ENCODE results near the gene KLHL36. TPM values are rescaled to one million over a fixed set of nuclear protein-coding genes. Genes with fewer than 3 reads are reported as not detected.

KLHL36 gene
- total RNA-seq, 1 experiment from 2014 or later: 79.0 TPM

DNA sequence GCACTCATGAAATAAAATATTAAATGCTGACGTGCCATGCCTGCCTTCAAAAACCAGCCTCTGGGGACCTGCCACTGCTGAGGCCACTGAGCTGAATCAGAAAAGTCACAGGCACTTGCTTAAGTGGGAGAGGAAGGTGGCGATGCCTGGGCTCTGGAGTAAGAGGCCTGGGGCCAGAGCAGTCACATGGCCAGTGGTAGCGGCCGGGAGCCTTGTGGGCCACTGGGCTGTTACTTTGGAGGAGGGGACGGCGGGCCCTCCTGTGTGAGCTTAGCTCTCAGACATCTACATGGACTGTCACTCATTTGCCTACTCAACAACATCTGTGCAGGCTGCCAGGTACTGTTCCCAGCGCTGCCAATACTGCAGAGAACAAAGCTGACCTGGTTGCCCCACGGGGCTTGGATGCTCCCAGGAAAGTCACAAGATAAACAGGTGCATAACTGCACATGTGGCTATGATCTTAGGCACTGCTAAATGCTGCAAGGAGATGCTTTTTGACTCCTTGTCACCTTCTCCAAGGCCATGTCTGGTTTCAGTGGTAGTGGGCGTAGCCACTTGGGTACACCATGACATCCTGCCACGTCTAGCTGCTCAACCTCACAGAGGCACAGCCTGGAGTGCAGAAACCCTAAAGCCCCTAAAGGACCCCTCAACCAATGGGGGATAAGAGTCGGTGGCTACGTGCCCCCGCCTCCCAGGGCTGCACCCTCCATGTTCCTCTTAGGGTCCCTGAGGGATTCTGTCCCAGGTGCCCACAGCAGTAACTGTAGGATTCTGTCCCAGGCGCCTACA is 42.0 kb upstream of the KLHL36 start:
- Histone ChIP-seq H3K9ac (ENCODE audit: low read length) (no peak overlapping the region), H2AFZ (ENCODE audit: low read depth, low read length, poor library complexity, severe bottlenecking) (no peak overlapping the region), H3K27ac (ENCODE audit: low read depth, low read length) (no peak overlapping the region), H3K79me2 (ENCODE audit: insufficient read depth, low read length) (peaks cover 93% of the 10 kb centered on the region), H3K9me3 (ENCODE audit: control insufficient read depth in 1 of 2, insufficient read depth in 1 of 2, low read depth in 1 of 2, low read length in 2 of 2) (no peaks in the 10 kb centered on the region), H3K4me2 (ENCODE audit: low read length) (no peak overlapping the region), H3K36me3 (ENCODE audit: control insufficient read depth in 1 of 2, insufficient read depth in 2 of 2, low read length in 2 of 2) (peaks cover 0 to 7% of the 10 kb centered on the region in 2 experiments; a peak in 1 of 4 replicates), H4K20me1 (ENCODE audit: insufficient read depth) (peaks cover 4% of the 10 kb centered on the region; the same call in 1 of the 2 replicates), H3K4me3 (replicated peaks in 1 of 2; ENCODE audit: low read depth in 1 of 2, low read length in 2 of 2) (no peak overlapping the region), H3K9me2 (ENCODE audit: insufficient read depth) (no peaks in the 10 kb centered on the region), H3K27me3 (ENCODE audit: insufficient read depth, low read length) (no peaks in the 10 kb centered on the region), H3K4me1 (ENCODE audit: control insufficient read depth in 1 of 2, insufficient read depth in 2 of 2, low read length in 2 of 2) (peaks cover 31 to 54% of the 10 kb centered on the region in 2 experiments)
- no TSS peak for BruUV-seq (replicated peaks)
- ChIA-PET POLR2A (interaction anchor here (1.1 to 1.3 kb wide), 2 partner anchors 9 to 12 kb away, joined by 3 to 4 read pairs; partner anchors contain the start of gene COTL1), CTCF (no interaction called here), RAD21 (ENCODE audit: low non-redundant PET in 1 of 2, low total read pairs in 2 of 2, uncharacterized antibody in 2 of 2, unreplicated experiment in 2 of 2) (no interaction called here)
- TF ChIP-seq ZNF274 (IDR thresholded peaks at IDR 0.05; ENCODE audit: low read depth, low read length): no peak
- TF ChIP-seq, protein P1, sequence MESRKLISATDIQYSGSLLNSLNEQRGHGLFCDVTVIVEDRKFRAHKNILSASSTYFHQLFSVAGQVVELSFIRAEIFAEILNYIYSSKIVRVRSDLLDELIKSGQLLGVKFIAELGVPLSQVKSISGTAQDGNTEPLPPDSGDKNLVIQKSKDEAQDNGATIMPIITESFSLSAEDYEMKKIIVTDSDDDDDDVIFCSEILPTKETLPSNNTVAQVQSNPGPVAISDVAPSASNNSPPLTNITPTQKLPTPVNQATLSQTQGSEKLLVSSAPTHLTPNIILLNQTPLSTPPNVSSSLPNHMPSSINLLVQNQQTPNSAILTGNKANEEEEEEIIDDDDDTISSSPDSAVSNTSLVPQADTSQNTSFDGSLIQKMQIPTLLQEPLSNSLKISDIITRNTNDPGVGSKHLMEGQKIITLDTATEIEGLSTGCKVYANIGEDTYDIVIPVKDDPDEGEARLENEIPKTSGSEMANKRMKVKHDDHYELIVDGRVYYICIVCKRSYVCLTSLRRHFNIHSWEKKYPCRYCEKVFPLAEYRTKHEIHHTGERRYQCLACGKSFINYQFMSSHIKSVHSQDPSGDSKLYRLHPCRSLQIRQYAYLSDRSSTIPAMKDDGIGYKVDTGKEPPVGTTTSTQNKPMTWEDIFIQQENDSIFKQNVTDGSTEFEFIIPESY (IDR thresholded peaks at IDR 0.05; ENCODE audit: extremely low read depth, insufficient replicate concordance, low read length): no peak
- no peak for TF ChIP-seq CEBPB (IDR thresholded peaks at IDR 0.05; ENCODE audit: low read depth)
- TF ChIP-seq YY1 (IDR thresholded peaks at IDR 0.05; ENCODE audit: extremely low read depth, insufficient replicate concordance, low read depth, low read length): no peak
- no peak for TF ChIP-seq EZH2phosphoT487 (IDR thresholded peaks at IDR 0.05; ENCODE audit: borderline replicate concordance)
- no peak for TF ChIP-seq POLR2A (IDR thresholded peaks at IDR 0.05; ENCODE audit: borderline replicate concordance, extremely low read depth, insufficient read depth, insufficient read length)
- no peak for TF ChIP-seq POLR2AphosphoS5 (IDR thresholded peaks at IDR 0.05; ENCODE audit: low read depth, low read length)
- no peak for TF ChIP-seq FOSL1 (IDR thresholded peaks at IDR 0.05; ENCODE audit: low read depth)
- no peak for TF ChIP-seq CBX3 (IDR thresholded peaks at IDR 0.05; ENCODE audit: low read depth)
- TF ChIP-seq SIN3A (IDR thresholded peaks at IDR 0.05; ENCODE audit: low read depth): no peak
- intact Hi-C loops (cut with micrococcal nuclease): no loop called here
- ATAC-seq (no peak), DNase-seq (ENCODE audit: low read depth, low spot score) (no peak)
